HepG2 (cell line): ENCODE measurements around the gene CAST. TPM values are rescaled to one million over a fixed set of nuclear protein-coding genes. Genes with fewer than 3 reads are reported as not detected.

Experiments
- ATF1 ChIP-seq: IDR thresholded peaks from 2 replicates; pipeline ENCODE4 v1.6.1; 2016; ENCODE audit warnings: mild to moderate bottlenecking, control low read depth
- CBFB ChIP-seq: sonication (generic); formaldehyde crosslinking; IDR thresholded peaks from 2 replicates; pipeline ENCODE4 v1.4.0; 2020; ENCODE audit warnings: missing genetic modification reagents
- CEBPZ ChIP-seq: IDR thresholded peaks from 2 replicates; pipeline ENCODE4 v1.6.1; 2012; ENCODE audit warnings: low read length, improper control_type of control experiment
- GPBP1L1 ChIP-seq: sonication (generic); formaldehyde crosslinking; IDR thresholded peaks from 2 replicates; pipeline ENCODE4 v1.5.0; 2020; ENCODE audit warnings: mild to moderate bottlenecking, missing genetic modification reagents
- GZF1 ChIP-seq: sonication (generic); formaldehyde crosslinking; IDR thresholded peaks from 2 replicates; pipeline ENCODE4 v1.5.1; 2020; ENCODE audit warnings: mild to moderate bottlenecking, missing genetic modification reagents
- SIN3B ChIP-seq: fragments of 150-350 bp; IDR thresholded peaks from 2 replicates; pipeline ENCODE4 v1.6.1; 2014; ENCODE audit warnings: low read length
- STAT5B ChIP-seq: sonication (generic); formaldehyde crosslinking; IDR thresholded peaks from 2 replicates; pipeline ENCODE4 v1.4.0; 2020; ENCODE audit warnings: missing genetic modification reagents
- THYN1 ChIP-seq: sonication (generic); formaldehyde crosslinking; IDR thresholded peaks from 2 replicates; pipeline ENCODE4 v1.8.1; 2023; ENCODE audit warnings: low read depth, mild to moderate bottlenecking, moderate library complexity, missing genetic modification reagents, borderline replicate concordance
- TRAFD1 ChIP-seq: sonication (generic); formaldehyde crosslinking; IDR thresholded peaks from 2 replicates; pipeline ENCODE4 v1.5.1; 2020; ENCODE audit warnings: missing genetic modification reagents, mild to moderate bottlenecking, borderline replicate concordance
- ZBTB7B ChIP-seq: sonication (generic); formaldehyde crosslinking; IDR thresholded peaks from 2 replicates; pipeline ENCODE4 v1.4.0; 2020; ENCODE audit warnings: missing genetic modification reagents
- ZNF18 ChIP-seq: sonication (generic); formaldehyde crosslinking; IDR thresholded peaks from 2 replicates; pipeline ENCODE4 v1.8.0; 2022; ENCODE audit warnings: mild to moderate bottlenecking, missing genetic modification reagents; ENCODE audit not compliant: insufficient replicate concordance
- ZNF224 ChIP-seq: sonication (generic); formaldehyde crosslinking; IDR thresholded peaks from 2 replicates; pipeline ENCODE4 v1.5.0; 2020; ENCODE audit warnings: mild to moderate bottlenecking, missing genetic modification reagents
- ZNF274 ChIP-seq: sonication (generic); formaldehyde crosslinking; IDR thresholded peaks from 2 replicates; pipeline ENCODE4 v1.5.1; 2020; ENCODE audit warnings: mild to moderate bottlenecking, missing genetic modification reagents
- ZNF30 ChIP-seq: sonication (generic); formaldehyde crosslinking; IDR thresholded peaks from 2 replicates; pipeline ENCODE4 v1.5.0; 2020; ENCODE audit warnings: mild to moderate bottlenecking, missing genetic modification reagents
- ZNF687 ChIP-seq: sonication (generic); formaldehyde crosslinking; IDR thresholded peaks from 2 replicates; pipeline ENCODE4 v1.5.1; 2020; ENCODE audit warnings: mild to moderate bottlenecking, missing genetic modification reagents, moderate library complexity
- polyA plus RNA-seq, 8 experiments: library from polyadenylated mRNA; depleted of rRNA in 3 of 8; stranded (reverse) in 7 of 8; unstranded in 1 of 8; fragments of >200 nt; fragmentation: Illumina TruSeq in 4 of 8; extraction: Trizol in 4 of 8; gene quantifications; 2 replicates each; pipeline versions ENCODE4 v1.2.1 to v1.2.3, GENCODE V29; 2011 to 2016; ENCODE audit warnings: low read depth in 4 of 8, missing spikeins in 1 of 8, mixed read lengths in 1 of 8; ENCODE audit not compliant: insufficient read depth in 1 of 8
- total RNA-seq, 5 experiments: library from RNA; depleted of rRNA; stranded (reverse); fragments of >200 nt; fragmentation: Illumina TruSeq; extraction: Trizol; gene quantifications; 2 replicates each; pipeline ENCODE4 v1.2.3, GENCODE V29; 2016; ENCODE audit warnings: low read depth in 1 of 5

The CAST gene
- total and polyA plus RNA-seq, 2 of the 13 experiments (the other 11 are each of a cell fraction or from before 2014, with no cell fraction given): 42.1 to 67.6 TPM

- TF ChIP-seq CEBPZ (no peak), CBFB (CRISPR knock-in tag) (no peak), ZNF687 (peak; percentile 78), THYN1 (CRISPR knock-in tag) (0 out of 2 replicates have a peak, but pooled peaks have one; percentile 45), ZBTB7B (CRISPR knock-in tag) (0 out of 2 replicates have a peak, but pooled peaks have one; percentile 18), ZNF18 (no peak), ATF1 (CRISPR knock-in tag) (no peak), ZNF274 (CRISPR knock-in tag) (no peak), GZF1 (CRISPR knock-in tag) (no peak), SIN3B (no peak), GPBP1L1 (CRISPR knock-in tag) (no peak), TRAFD1 (CRISPR knock-in tag) (no peak), ZNF30 (CRISPR knock-in tag) (no peak), ZNF224 (CRISPR knock-in tag) (no peak), STAT5B (CRISPR knock-in tag) (no peak)
Observed at GRCh38 chr5:96662725-96663518, 746 bp downstream of the CAST start (continued).
